ENCODE measurements around the gene SGTB.

SGTB gene, protein sequence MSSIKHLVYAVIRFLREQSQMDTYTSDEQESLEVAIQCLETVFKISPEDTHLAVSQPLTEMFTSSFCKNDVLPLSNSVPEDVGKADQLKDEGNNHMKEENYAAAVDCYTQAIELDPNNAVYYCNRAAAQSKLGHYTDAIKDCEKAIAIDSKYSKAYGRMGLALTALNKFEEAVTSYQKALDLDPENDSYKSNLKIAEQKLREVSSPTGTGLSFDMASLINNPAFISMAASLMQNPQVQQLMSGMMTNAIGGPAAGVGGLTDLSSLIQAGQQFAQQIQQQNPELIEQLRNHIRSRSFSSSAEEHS

DNA sequence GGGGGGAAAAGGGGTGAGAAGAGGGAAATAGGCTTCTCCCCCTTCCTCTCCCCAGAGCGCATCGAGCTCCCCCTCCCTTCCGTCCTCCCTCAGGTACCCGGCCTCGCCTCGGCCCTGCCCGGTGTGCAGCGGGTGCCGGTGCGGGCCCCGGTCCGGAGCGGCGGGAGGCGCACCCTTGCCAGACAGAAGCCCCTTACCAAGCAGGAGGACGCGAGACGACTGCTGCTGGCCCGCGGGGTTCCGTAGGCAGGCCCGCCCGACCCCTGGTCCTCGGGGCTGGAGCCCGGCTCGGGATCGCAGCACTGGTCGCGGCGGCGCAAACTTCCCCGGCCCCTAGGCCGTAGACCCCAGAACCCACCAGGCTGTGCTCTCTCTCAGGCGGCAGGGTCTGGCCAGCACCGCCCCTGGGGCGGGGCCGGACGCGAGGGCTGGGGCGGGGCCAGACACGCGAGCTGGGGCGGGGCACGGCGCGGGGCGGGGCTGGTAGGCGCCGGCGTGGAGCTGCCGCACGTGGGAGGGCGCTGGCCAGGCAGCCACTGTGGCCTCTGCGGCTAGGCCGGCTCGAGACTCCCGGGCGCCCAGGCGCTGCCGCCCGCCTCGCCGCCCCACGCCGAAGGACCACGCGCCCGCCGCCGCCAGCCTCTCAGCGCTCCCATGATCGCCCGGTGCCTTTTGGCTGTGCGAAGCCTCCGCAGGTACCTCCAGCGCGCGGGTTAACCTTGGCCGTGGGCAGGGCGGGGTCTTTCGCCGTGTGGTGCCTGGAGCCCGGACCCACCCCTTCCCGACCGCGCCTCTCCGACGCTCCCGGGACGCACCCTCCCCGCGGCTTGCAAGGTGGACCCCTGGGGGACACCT is at the start of gene SGTB, which contains the start of gene NLN:
SGTB (minus strand) TSS at position 390 of the 855 bp plus-strand sequence. CDS start 1,302 bp downstream, outside the sequence.
NLN (plus strand) TSS at position 486 of the 855 bp plus-strand sequence; CDS start at position 655, 169 bp downstream.
- DNase-seq: peak; percentile 49 to 70

DNA sequence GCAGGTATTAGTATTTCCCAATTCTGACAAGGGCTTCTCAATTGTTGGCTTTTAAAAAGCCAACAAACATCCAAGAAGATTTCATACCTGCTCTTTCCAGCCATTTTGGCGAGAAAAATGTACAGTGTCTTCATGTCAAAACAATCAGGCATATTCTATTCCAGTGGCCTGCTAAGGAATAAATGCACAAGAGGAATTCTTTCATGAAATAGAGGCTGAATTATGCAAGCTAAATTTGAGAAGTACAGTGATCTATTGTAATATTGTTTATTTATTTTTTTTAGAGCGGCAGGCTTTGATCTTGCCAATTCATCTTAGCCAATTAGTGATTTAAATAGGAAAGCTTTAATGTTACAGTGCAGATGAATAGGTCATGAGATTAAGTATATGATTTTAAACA is 49.4 kb upstream of the SGTB start:
- DNase-seq: no peak

DNA sequence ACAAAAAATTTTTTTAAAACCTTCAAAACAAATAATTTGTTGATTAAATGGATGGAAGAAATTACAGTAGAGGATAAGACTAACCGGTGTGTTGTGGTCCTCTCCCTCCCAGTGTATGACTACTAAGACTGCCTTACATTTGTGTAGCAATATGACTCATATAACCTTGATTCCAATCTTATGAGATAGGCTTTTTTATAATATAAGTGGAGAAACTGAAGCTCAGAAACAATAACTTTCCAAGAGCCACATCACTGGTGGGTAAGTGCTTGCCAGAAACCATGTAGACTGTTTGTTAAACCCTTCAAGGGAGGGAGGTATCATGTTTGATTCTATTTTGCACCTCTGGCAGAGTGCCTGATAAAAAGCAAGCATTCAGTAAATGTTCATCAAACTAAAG is 47.6 kb upstream of the SGTB start:
- no peak for DNase-seq

DNA sequence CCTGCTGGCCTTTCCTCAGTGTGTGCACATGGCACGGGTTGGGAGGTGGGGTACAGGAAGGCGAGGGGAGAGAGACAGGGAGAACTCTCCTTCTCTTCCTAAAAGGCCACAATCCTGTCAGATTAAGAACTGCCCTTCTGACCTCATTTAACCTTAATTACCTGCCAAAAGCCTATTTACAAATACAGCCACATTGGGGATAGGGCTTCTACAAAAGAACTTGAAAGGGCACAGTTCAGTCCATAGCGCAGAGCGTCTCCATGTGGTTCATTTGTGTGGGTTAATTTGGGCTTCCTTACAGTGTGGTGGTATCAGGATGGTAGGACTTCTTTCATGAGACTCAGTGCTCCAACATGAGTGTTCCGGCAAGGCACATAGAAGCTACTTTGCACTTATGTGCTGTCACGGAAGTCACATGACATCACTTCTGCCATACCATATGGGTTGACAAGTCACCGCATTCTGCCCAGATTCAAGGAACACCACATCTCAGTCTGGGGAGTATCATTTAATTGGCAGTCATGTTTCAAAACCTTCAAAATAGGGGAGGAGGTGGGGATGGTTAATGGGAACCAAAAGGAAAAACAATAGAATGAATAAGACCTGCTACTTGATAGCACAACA is 46.9 kb upstream of the SGTB start:
- no peak for DNase-seq

DNA sequence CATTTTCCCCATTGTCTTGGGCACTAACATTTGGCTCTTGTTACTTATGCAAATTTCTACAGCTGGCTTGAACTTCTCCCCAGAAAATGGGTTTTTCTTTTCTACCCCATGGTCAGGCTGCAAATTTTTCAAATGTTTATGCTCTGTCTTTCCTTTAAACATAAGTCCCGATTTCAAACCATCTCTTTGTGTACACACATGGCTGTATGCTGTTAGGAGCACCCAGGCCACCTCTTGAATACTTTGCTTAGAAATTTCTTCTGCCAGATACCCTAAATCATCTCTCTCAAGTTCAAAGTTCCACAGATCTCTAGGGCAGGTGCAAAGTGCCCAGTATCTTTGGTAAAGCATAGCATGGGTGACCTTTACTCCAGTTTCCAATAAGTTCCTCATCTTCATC is 45.7 kb upstream of the SGTB start:
- no peak for DNase-seq

DNA sequence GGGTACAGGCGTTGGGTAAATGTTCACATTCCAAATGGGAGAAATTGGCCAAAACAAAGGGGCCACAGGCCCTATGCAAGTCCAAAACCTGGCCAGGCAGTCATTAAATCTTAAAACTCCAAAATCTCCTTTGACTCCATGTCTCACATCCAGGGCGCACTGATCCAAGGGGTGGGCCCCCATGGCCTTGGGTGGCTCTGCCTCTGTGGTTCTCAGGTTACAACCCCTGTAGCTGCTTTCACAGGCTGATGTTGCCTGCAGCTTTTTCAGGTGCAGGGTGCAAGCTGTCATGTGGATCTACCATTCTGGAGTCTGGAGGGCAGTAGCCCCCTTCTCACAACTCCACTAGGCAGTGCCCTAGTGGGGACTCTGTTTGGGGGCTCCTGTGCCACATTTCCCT is 44.9 kb upstream of the SGTB start:
- no peak for DNase-seq

DNA sequence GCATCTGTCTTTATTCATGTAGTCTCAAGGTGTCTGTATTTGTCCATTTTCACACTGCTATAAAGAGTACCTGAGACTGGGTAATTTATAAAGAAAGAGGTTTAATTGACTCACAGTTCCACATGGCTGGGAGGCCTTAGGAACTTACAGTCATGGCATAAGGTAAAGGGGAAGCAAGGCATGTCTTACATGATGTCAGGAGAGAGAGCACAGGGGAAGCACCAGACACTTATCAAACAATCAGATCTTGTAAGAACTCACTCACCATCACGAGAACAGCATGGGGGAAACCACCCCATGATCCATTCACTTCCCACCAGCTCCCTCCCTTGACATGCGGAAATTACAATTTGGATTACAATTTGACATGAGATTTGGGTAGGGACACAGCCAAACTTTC is 44.3 kb upstream of the SGTB start:
- DNase-seq: no peak

DNA sequence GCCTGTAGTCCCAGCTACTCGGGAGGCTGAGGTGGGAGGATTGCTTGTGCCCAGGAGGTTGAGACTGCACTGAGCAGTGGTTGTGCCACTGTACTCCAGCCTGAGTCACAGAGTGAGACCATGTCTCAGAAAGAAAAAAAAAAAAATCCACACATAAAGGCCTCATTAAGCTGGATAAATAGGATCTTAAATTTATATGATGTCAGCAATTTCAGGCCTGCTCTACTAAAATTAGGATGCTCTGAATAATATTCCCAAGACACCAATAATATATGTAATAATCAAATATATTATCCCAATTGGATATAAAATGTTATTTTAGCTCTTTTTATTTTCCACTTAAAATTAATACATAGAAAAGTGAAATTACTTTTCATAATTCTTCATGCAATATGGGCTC is 43.7 kb upstream of the SGTB start:
- no peak for DNase-seq

DNA sequence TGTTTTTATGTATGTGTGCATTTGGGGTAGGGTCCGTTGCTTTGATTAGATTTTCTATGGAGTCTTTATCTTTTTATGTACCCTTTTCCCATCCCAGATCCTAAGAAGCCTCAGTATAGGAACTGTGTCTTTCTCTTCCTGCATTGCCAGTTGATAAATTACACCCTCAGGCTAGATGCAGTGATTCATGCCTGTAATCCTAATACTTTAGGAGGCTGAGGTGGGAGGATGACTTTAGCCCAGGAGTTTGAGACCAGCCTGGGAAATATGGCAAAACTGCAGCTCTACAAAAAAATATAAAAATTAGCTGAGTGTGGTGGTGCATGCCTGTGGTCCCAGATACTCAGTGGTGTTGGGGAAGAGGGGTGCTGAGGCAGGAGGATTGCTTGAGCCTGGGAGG is 40.3 kb upstream of the SGTB start:
- no peak for DNase-seq

DNA sequence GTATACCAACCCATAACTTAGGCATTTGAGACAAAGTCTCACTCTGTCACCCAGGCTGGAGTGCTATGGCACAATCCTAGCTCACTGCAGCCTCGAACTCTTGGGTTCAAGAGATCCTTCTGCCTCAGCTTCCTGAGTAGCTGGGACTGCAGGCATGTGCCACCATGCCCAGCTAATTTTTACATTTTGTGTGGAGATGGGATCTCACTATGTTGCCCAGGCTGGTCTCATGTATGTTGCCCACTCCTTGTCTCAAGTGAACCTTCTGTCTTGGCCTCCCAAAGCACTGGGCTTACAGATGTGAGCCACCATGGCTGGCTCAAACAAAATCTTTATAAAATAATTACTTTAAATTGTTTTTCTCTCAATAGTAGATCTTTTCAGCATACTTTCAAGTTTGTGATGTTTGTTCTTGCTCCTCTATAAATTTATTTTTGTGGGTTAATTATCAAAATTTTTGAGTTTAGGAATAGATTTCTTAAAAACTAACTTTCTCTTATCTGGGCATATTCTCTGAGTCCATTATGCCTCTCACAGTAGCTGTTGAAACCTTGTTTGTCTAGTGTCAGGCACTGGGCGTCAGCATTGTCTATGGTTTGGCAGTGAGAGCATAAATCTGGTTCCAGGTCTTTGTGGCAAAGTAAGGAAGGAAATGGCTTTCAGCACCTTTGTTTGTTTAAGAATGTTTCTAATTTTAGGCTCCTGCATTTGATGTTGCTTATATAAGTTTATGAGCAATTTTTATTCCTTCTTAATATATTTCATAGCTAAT is 38.8 kb upstream of the SGTB start:
- DNase-seq: no peak

DNA sequence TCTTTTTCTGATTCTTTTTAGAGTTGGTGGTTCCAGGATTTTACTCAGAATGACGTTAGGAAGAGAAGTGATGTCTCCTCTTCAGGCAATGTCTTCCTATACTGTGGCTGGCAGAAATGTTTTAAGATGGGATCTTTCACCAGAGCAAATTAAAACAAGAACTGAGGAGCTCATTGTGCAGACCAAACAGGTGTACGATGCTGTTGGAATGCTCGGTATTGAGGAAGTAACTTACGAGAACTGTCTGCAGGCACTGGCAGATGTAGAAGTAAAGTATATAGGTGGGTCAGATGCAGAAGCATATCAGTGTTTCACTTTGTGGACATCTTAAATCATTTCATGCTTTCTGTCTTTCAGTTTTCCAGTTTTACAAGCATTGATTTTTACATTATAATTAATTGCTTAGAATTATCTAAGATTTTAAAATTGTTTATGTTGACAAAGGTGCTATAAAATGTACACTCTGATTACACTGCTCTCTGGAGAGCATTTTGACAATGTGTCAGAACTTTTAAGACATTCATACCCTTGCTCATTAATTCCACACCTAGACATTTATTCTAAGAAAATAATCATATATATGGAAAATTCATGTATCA is 36.7 kb upstream of the SGTB start:
- DNase-seq: no peak

DNA sequence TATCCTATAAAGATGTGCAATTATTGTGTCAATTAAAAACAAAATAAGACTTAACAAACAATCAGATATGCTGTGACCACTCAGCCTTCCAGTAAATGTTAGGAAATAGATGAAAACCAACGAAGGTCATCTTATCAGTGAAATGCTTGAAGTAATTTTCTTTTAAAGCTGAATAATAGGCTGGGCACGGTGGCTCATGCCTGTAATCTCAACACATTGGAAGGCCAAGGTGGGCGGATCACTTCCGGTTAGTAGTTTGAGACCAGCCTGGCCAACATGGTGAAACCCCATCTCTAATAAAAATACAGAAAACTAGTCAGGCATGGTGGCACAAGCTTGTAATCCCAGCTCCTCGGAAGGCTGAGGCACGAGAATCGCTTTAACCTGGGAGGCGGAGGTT is 31.3 kb upstream of the SGTB start:
- DNase-seq: no peak

DNA sequence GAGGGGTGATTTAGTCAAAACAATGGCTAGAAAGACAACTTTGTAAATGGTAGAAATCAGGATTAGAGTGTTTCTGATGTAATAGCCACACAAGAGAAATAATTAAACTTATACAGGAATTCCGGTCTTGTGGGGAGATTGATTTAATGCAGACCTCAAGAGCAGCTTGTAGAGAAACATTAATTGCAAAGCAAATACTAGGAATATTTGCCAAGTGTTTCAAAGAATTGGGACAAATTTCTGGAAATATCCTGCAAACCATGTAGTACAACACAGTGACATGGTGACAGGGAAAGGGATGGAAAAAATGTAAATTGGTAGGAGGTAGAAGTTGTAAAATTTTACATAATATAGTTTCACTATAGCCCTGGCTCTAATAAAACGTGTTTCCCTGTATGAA is 29.0 kb upstream of the SGTB start:
- no peak for DNase-seq

DNA sequence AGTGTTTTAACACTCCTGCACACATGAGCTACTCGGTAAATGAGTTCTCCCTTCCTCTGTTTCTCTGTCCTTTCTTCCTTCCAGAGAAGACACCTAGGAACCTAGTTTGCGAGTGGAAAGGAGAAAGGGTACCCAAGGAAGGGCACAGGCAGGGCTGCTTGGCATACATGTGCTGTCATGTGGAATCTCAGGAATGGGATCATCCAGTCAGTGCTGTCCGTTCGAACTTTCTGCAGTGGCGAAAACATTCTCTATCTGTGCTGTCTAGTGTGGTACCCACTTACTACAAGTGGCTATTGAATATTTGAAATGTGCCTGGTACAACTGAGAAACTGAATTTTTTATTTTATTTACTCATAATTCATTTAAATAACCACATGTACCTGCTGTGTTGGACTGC is 28.0 kb upstream of the SGTB start:
- no peak for DNase-seq

DNA sequence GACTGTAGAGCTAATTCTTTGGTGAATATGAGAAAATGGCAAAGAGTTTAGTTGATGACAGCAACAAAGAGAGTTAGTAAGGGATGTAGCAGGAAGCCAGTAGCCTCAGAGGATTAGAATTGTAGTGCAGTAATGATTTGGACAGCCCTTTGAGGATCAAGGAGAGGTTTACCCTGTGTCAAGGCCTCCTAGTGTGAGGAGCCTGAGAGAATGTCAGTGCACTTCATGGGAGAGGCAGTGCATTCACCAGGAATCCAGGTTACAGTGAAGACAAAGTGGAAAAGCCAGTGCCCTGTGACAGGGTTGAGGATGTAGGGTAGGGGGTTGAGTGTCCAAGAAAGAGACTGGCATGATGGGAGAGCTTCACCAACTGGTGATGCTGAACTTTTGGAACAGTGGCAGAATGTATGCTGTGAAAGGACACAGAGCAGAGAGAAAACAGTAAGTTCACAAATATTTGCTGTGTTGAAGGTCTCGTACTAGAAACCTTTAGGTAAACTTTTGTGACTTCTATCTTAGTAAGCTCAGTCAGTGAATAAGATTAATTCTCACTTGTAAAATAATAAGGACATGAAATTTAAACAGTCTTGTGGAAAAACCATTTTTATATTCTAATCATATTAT is 27.4 kb upstream of the SGTB start:
- DNase-seq: no peak

DNA sequence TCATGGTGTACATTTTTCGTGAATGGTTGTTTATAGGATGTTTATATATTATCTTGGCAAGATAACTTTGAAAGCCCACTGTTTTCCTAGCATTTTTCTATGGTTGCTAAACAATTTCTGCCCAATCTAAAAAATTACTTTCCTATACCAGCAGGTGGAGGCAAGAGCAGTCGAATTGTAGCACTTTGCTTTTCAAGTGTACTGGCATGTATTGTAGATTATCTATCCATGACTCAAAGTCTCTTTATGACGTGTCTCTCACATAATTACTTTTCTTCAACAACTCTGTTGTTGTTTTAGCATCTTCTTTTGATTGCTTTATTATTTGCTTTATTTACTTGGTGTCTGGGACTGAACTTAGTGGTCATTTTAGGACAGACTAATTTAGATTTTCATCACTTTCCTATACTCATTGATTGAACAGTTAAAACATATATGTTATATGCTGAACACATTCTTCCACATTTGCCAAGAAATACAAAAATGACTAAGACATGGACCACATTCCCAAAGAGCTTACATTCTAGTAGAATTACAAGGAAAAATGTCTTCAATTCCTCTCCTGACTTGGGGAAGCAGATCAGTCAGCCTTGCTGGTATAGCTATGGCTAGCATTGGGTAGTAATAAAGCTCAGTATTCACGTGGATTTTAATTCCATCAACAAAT is 20.8 kb upstream of the SGTB start:
- no peak for DNase-seq

DNA sequence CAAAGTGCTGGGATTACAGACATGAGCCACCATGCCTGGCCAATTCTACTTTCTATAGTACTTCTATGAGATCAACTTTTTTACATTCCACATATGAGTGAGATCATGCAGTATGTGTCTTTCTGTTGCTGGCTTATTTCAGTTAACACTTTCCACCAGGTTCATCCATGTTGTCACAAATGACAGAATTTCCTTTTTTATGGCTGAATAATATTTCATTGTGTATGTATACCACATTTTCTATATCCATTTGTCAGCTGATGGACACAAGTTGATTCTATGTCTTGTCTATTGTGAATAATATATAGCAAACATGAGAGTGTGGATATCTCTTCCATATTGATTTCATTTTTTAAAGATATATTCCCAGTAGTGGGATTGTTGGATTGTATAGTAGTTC is 17.3 kb upstream of the SGTB start:
- DNase-seq: no peak

DNA sequence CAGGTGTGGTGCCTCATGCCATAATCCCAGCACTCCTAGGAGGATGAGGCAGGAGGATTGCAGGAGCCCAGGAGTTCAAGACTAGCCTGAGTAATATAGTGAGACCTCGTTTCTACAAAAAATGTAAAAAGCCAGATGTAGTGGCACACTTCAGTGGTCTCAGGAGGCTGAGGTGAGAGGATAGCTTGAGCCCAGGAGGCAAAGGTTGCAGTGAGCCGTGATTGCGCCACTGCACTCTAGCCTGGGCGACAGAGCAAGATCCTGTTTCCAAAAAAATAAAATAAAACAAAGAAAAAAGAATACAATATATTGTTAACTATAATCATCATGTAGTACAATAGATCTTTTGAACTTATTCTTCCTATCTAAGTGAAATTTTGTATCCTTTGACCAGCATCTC is 16.4 kb upstream of the SGTB start:
- no peak for DNase-seq

DNA sequence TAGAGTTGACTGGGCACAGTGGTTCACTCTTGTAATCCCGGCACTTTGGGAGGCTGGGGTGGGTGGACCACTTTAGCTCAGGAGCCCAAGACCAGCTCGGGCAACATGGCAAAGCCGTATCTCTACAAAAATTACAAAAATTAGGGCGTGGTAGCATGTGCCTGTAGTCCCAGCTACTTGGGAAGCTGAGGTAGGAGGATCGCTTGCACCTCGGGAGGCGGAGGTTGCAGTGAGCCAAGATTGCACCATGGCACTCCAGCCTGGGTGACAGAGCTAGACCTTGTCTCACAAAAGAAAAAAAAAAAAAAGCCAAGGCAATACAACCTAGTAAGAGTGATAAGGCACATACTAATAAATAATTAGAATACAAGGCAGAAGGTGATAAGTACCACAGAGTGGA is 15.9 kb upstream of the SGTB start:
- no peak for DNase-seq

DNA sequence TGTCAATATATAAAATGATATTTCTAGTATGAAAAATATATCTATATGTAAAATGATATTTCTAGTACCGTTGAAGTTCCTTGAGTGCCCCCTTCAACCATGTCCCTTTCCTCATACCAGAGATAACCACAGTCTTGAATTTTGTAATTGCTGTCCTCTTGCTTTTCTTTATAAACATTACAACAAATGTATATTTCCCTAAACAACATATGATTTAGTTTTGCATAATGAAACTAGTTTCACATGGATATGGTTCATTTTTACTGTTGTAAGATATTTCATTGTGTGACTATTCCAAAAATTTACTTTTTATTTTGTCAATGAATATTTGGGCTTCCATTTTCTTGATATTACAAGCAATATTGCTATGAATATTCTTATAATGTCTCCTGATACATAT is 14.1 kb upstream of the SGTB start:
- no peak for DNase-seq

DNA sequence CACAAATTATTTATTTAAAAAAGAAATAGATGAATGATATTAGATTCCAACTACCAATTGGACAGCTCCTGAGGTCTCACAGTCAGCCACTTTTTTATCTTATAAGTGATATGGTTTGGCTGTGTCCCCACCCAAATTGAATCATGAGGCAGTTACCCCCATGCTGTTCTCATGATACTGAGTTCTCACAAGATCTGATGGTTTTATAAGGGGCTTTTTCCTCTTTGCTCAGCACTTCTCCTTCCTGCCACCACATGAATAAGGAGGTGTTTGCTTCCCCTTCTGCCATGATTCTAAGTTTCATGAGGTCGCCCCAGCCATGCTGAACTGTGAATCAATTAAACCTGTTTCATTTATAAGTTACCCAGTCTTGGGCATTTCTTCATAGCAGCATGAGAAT is 13.0 kb upstream of the SGTB start:
- DNase-seq: no peak
